ENCODE results near the gene RASSF10. TPM values are rescaled to one million over a fixed set of nuclear protein-coding genes. Genes with fewer than 3 reads are reported as not detected.

The RASSF10 gene
- total RNA-seq, 1 donor from 2014 or later, result 6.4 TPM

DNA sequence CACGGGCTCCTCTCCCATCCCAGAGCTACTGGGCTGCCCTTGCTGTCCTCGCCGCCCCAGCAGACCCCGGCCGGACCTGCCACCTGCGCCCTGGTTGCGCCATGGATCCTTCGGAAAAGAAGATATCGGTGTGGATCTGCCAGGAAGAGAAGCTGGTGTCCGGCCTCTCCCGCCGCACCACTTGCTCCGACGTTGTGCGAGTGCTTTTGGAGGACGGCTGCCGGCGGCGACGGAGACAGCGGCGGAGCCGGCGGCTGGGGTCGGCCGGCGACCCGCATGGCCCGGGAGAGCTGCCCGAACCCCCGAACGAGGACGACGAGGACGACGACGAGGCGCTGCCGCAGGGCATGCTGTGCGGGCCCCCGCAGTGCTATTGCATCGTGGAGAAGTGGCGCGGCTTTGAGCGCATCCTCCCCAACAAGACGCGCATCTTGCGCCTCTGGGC lies 382 bp downstream of the RASSF10 start:
- H3K4me1 Mint-ChIP-seq, result peaks cover 61% of the 10 kb centered on the region
- no peak overlapping the region for H3K27ac Mint-ChIP-seq (ENCODE audit: unreplicated experiment)
- peaks cover 10% of the 10 kb centered on the region for H3K9me3 Mint-ChIP-seq
- no peak for DNase-seq (ENCODE audit: low read depth, low spot score)
- H3K4me3 Mint-ChIP-seq, result peak overlapping the region; percentile 90
- H3K36me3 Mint-ChIP-seq (ENCODE audit: low read depth), result peaks cover 8% of the 10 kb centered on the region
- peaks cover 58% of the 10 kb centered on the region for H3K27me3 Mint-ChIP-seq (ENCODE audit: low read depth)
- TF ChIP-seq, protein P1, sequence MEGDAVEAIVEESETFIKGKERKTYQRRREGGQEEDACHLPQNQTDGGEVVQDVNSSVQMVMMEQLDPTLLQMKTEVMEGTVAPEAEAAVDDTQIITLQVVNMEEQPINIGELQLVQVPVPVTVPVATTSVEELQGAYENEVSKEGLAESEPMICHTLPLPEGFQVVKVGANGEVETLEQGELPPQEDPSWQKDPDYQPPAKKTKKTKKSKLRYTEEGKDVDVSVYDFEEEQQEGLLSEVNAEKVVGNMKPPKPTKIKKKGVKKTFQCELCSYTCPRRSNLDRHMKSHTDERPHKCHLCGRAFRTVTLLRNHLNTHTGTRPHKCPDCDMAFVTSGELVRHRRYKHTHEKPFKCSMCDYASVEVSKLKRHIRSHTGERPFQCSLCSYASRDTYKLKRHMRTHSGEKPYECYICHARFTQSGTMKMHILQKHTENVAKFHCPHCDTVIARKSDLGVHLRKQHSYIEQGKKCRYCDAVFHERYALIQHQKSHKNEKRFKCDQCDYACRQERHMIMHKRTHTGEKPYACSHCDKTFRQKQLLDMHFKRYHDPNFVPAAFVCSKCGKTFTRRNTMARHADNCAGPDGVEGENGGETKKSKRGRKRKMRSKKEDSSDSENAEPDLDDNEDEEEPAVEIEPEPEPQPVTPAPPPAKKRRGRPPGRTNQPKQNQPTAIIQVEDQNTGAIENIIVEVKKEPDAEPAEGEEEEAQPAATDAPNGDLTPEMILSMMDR (conservative IDR thresholded peaks at IDR 0.05), result no peak

DNA sequence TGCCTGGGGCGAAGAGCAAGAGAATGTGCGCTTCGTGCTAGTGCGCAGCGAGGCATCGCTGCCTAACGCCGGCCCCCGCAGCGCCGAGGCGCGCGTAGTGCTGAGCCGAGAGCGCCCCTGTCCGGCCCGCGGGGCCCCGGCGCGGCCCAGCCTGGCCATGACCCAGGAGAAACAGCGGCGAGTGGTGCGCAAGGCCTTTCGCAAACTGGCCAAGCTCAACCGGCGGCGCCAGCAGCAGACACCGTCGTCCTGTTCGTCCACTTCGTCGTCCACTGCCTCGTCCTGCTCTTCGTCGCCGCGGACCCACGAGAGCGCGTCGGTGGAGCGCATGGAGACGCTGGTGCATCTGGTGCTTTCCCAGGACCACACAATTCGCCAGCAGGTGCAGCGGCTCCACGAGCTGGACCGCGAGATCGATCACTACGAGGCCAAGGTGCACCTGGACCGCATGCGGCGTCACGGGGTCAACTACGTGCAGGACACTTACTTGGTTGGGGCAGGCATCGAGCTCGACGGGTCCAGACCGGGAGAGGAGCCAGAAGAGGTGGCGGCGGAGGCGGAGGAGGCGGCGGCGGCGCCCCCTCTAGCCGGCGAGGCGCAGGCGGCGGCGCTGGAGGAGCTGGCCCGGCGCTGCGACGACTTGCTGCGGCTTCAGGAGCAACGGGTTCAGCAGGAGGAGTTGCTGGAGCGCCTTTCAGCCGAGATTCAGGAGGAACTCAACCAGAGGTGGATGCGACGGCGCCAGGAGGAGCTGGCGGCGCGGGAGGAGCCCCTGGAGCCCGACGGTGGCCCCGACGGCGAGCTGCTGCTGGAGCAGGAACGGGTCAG lies 1.0 kb downstream of the RASSF10 start:
- Mint-ChIP-seq H3K36me3 (ENCODE audit: low read depth) (peaks cover 8% of the 10 kb centered on the region), H3K9me3 (peaks cover 10% of the 10 kb centered on the region), H3K27ac (ENCODE audit: unreplicated experiment) (no peak overlapping the region), H3K4me1 (peaks cover 64% of the 10 kb centered on the region), H3K27me3 (ENCODE audit: low read depth) (peaks cover 60% of the 10 kb centered on the region), H3K4me3 (peak overlapping the region; percentile 90)
- TF ChIP-seq, protein P1 (conservative IDR thresholded peaks at IDR 0.05), result peak; percentile 18
- DNase-seq (ENCODE audit: low read depth, low spot score), result peak; percentile 37

DNA sequence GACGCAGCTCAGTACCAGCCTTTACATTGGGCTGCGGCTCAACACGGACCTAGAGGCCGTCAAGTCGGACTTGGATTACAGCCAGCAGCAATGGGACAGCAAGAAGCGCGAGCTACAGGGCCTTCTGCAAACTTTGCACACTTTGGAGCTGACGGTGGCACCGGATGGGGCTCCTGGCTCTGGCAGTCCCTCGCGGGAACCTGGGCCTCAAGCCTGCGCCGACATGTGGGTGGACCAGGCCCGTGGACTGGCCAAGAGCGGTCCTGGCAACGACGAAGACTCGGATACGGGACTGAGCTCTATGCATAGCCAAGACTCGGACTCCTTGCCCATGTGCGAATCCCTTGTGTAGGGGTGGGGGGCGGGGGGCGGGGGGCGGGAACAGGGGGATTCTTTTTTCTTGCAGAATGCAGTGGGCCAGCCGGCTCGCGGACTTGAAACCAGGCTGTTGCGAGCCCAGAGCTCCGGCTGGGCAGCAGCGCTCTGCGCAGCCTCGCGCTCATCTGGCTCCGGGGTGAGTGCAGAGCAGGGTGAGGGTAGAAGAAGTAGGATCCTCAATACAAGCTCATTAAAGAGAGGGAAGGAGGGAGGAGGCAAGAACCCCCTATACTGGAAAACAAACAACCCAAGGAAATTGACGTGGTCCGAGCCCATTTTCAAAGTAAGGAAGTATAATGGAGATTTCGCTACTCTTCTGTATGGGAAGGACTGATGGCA lies 1.8 kb downstream of the RASSF10 start:
- H3K27me3 Mint-ChIP-seq (ENCODE audit: low read depth), result peaks cover 62% of the 10 kb centered on the region
- peak; percentile 16 for DNase-seq (ENCODE audit: low read depth, low spot score)
- no peak overlapping the region for H3K27ac Mint-ChIP-seq (ENCODE audit: unreplicated experiment)
- peaks cover 64% of the 10 kb centered on the region for H3K4me1 Mint-ChIP-seq
- TF ChIP-seq, protein P1 (conservative IDR thresholded peaks at IDR 0.05), result no peak
- peaks cover 6% of the 10 kb centered on the region for H3K9me3 Mint-ChIP-seq
- H3K4me3 Mint-ChIP-seq, result peak overlapping the region; percentile 90
- peaks cover 4% of the 10 kb centered on the region for H3K36me3 Mint-ChIP-seq (ENCODE audit: low read depth)

DNA sequence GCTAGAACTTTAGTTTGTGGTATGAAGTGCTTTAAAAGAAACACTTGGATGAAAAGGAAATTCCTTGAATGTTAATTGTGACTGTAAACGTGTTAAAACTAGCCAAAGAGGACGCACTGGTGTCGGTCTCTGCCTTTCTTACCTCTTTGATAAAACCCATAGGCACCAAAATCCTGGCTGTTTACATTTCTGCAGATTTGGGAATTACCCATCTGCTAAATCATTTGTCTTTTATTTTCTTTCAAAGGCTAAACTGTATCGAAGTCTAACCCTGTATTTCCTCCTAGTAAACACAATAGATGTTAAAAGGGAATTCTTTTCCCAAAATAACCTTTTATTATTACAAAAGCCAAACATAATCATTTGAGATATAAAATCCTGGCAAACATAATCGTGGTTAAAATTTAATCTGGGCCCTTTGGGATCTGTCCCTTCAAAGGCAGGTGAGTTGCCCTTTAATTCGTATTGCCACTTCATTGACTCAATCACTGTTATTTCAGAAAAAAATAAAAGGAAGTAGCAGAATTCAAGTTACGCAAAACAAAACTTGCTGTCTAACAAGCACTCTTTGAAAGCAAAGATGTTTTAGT lies 2.4 kb downstream of the RASSF10 start:
- Mint-ChIP-seq H3K4me1 (peaks cover 63% of the 10 kb centered on the region), H3K4me3 (peak overlapping the region; percentile 90), H3K9me3 (peaks cover 6% of the 10 kb centered on the region), H3K27ac (ENCODE audit: unreplicated experiment) (no peak overlapping the region), H3K36me3 (ENCODE audit: low read depth) (peaks cover 4% of the 10 kb centered on the region), H3K27me3 (ENCODE audit: low read depth) (peaks cover 64% of the 10 kb centered on the region)
- TF ChIP-seq, protein P1 (conservative IDR thresholded peaks at IDR 0.05), result no peak
- no peak for DNase-seq (ENCODE audit: low read depth, low spot score)

DNA sequence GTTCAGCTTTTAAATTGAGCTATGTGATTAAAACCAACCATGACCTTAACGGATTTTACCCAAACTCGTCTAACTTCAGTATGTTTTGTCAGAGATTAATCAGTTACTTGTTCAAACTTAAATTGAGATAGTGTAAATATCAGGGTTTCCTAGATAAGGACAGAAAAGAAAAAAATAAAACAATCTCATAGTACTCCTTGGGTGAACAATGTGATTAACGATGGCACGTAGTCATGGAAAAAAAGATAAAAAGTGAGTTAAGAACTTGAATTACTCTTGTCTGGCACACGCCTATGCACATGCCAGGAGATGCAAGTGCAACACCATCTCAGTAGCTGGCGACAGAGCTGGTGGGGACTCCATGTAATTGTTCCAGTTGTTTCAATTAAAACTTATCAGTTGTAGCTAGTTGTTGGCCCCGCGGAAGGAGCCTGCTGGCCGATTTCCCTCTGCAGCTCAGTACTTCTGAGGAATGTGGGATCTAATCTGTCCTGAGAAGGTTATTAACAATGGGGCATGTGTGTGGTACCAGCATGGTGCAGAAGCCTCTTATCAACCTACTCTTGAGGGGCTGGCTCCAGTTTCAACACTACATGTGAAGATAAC lies 3.0 kb downstream of the RASSF10 start:
- DNase-seq (ENCODE audit: low read depth, low spot score), result no peak
- TF ChIP-seq, protein P1 (conservative IDR thresholded peaks at IDR 0.05), result no peak
- H3K4me3 Mint-ChIP-seq, result peak overlapping the region; percentile 90
- peaks cover 58% of the 10 kb centered on the region for H3K4me1 Mint-ChIP-seq
- peaks cover 3% of the 10 kb centered on the region for H3K9me3 Mint-ChIP-seq
- peaks cover 61% of the 10 kb centered on the region for H3K27me3 Mint-ChIP-seq (ENCODE audit: low read depth)
- H3K36me3 Mint-ChIP-seq (ENCODE audit: low read depth), result peaks cover 4% of the 10 kb centered on the region
- H3K27ac Mint-ChIP-seq (ENCODE audit: unreplicated experiment), result no peak overlapping the region

All from neural crest cell (in vitro differentiated cells).